HCEC 1CT (cell line): ENCODE measurements around the gene PSAT1.

Experiments
- DNase-seq: peaks from one replicate; pipeline ENCODE4 v3.0.0-alpha.2; 2017

Gene PSAT1

DNA sequence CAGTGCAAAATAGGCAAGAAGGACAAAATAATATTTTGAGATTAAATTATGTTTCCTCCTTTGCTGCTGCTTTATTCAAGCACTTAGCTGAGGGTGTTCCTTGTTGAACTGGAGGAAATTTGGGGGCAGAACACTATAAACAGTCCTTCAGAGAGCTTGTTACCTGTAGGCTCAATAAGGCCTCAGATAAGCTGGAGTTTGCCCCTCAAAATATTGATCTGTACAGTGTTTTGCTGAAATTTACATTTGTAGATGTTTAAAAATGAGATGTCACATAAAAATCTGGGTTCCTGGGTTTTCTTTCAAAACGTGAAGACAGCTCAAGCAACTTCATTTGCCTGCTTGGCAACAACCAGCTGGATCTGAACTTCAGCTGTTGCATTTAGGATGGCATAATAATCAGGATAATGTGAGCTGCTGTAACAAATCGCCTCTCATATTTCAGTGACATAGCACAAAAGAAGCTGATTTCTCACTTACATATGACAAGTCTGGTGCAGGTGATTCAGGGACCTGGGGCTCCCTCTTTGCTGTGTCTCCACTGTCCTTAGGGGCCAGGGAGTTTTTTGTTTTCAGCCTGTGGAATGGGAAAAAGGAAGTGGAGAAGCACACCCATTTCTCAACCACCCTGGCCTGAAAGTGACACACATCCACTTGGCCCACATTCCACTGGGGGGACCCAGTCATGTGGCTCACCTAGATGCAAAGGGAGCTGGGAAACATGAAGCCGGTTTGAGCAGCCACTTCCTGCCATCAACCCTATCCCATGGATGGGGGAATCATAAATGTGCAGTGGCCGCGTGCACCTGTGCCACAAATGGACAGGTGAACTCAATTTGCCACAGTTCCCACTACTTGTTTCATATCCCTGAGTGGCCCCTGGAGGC, 2.4 kb upstream of the PSAT1 start:
- no peak for DNase-seq

DNA sequence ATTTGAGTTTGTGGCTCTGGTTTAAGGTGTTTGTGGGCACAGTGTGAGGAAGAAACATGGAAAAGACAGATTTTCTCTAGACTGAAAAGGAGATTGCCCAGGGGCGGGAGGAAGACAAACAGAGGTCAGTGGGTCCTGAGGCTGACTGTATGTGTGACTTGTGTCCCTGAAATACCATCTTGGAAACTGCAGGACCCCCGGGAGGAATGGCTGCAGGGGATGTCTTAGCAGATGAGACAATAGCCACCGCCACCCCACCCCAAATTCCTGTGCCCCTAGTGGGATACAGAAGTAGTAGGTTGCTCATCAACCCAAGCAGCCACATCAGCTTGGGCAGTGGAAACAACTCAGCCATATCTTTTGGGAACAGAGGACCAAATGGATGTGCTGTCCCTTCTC, 1.7 kb upstream of the PSAT1 start:
- DNase-seq = no peak

- no peak for DNase-seq
Observed at GRCh38 chr9:78295731-78296130, 1.2 kb upstream of the PSAT1 start.

- DNase-seq = peak; percentile 48
Observed at GRCh38 chr9:78296201-78296892, 578 bp upstream of the PSAT1 start.

GRCh38 chr9:78297672-78297961, 692 bp downstream of the PSAT1 start:
- peak; percentile 42 for DNase-seq

GRCh38 chr9:78298046-78298765, 1.3 kb downstream of the PSAT1 start:
- no peak for DNase-seq

- DNase-seq = no peak
Observed at GRCh38 chr9:78300209-78300608, 3.3 kb downstream of the PSAT1 start.

DNA sequence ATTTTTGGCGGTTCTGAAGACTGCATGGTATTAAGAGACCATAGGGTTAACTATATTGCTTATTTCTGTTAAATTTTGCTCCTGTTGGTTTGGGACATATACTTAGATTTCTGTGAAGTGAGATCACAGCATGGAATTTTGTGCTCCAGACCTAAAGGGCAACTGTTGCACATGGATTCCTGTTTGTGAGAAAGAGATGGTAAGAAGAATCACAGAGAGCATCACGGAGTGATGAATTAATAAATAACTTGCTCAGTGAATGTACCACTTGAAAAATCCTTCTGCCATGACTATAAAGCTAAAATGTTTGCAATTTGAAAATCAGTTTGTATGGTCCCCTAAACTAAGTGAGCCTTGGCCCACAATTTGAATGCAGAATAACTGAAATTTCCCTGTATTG, 4.5 kb downstream of the PSAT1 start:
- no peak for DNase-seq

DNA sequence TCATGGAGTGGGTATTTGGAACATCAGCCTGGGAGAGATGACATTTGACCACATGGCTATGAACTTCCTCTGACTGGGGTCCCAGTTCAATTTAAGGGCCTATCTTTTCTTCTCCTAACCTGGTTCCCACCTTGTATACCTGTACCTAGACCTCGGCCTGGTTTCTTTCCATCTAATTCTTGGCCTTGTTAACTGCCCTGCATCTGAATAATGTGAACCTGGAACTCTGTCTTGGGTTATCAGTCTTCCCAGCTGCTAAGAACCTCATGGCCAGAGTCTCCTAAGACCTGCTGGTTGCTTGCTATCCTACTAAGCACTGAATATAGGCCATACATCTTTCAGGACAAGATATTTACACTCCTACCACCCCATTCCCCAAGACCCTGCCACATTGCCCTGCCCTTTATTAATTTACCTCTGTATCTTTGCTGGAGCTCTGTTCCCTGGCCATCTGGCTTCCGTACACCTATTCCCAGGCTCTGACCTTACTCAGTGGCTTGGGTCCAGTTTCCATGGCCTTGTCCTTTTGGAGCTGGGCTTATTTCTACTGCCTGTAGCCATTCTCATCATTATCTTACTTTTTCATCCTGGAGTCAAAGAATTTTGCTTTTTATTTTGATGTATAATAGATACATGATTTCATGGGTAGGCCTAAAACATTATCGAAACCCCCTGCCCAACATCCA, 6.6 kb downstream of the PSAT1 start:
- no peak for DNase-seq

GRCh38 chr9:78304357-78304756, 7.4 kb downstream of the PSAT1 start:
- no peak for DNase-seq

DNA sequence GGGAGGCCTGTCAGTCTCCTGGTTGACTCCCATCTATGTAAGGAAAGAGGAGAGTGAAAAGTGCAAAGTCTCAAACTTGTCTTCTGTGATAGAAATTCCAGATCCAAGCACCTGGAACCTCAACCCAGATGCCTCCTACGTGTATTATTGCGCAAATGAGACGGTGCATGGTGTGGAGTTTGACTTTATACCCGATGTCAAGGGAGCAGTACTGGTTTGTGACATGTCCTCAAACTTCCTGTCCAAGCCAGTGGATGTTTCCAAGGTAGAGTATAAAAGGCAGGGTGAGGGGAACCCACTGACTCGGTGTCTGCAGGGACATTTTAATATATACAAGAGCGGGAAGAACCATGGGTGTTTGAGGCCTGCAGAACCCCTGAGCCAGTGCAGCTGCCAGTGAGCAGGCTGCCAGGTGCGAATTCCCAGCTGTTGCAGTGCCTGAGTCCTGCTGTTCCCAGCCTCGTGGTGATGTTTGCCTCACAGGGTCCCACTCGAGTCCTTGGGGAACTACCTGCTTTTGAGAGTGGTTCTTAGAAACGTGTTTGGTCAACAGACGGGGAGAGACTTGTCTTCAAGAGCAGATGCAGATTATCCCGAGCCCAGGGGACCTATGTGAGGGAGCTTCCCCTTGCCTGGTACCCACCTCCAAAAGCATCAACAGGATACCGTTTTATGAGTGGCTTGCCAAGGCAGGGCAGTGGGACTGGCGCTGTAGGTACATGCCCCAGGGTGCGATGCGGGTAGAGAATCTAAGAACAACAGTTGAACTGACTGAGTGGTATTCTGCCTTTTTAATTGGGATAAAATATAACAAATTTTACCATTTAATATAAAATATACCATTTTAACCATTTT, 9.5 kb downstream of the PSAT1 start:
- DNase-seq = no peak

- DNase-seq = no peak
Observed at GRCh38 chr9:78307360-78307759, 10.4 kb downstream of the PSAT1 start.

- DNase-seq = no peak
Observed at GRCh38 chr9:78309066-78309465, 12.1 kb downstream of the PSAT1 start.

- no peak for DNase-seq
Observed at GRCh38 chr9:78311075-78311474, 14.2 kb downstream of the PSAT1 start.

DNA sequence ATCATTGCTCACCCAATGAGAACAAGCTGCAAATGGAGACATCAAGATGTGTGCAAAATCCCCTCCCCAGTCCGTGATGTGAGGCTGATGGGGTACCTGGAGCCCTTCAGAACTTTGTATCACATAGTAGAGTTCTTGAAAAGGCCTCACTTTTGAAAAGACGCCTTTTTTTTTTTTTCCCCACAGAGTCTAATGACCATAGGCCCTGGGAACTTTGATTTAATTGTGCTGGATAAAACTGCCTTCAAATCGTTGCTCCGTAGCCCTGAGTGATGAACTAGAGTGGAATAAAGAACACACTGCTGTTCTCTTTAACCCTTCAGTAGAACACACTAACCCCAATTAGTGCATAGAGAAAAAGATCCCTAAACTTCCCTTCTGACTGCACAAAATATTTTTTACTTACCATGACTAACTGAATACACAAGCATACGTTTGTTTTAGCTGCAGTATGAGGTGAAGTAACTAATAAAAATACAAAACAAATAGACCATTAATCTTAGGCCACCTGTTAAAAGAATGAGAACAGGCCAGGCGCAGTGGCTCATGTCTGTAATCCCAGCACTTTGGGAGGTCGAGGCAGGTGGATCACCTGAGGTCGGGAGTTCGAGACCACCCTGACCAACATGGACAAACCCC, 15.1 kb downstream of the PSAT1 start:
- no peak for DNase-seq

GRCh38 chr9:78314550-78314949, 17.6 kb downstream of the PSAT1 start:
- DNase-seq = no peak

- no peak for DNase-seq
Observed at GRCh38 chr9:78314953-78315870, 18.3 kb downstream of the PSAT1 start.

DNA sequence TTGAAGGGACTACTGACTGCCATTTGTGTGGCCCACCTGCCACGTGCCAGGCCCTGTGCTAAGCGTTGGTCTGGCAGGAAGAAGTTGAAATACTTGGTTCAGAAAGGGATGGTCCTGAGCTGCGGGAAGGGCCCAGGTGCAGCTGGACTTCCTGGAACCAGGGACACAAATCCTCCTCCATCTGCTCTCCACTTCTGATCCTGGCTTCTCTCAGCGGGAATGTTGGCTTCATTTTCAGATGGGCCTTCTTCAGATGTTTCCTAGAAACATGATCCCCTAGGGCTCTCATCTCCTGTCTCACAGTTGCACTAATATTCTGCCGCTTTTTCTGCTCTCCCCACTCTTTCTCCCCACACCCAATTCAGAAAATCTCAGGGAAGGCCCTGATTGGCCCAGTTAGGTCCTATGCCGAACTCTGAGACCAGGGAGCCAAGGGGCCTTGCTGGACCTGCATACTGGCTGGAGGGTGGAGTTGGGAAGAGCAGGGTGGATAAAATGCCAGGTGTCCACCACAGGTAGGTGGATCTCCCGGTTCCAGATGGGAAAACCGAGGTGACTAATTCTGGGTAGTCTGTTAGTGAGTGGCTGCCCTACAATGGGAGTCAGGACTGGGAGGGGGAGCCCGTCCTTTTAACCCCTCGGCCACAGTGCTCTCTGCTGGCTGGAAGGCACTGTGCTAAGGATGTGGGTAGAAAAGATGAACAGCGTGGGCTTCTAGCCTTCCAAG, 19.4 kb downstream of the PSAT1 start:
- no peak for DNase-seq

GRCh38 chr9:78319197-78320029, 22.5 kb downstream of the PSAT1 start:
- DNase-seq = no peak
